Kasumi-1 (cell line): ENCODE measurements around the gene FRY.

Experiments
- DNase-seq, 2 experiments: peaks; one replicate each; lab custom pipeline; 2025; lab: John Stamatoyannopoulos, UW

The FRY gene

GRCh38 chr13:32086366-32086765 is 54.8 kb downstream of the FRY start:
- no peak for DNase-seq

- DNase-seq: no peak
Measured at GRCh38 chr13:32086791-32087441, 55.3 kb downstream of the FRY start.

- no peak for DNase-seq
Measured at GRCh38 chr13:32087955-32088747, 56.6 kb downstream of the FRY start.

DNA sequence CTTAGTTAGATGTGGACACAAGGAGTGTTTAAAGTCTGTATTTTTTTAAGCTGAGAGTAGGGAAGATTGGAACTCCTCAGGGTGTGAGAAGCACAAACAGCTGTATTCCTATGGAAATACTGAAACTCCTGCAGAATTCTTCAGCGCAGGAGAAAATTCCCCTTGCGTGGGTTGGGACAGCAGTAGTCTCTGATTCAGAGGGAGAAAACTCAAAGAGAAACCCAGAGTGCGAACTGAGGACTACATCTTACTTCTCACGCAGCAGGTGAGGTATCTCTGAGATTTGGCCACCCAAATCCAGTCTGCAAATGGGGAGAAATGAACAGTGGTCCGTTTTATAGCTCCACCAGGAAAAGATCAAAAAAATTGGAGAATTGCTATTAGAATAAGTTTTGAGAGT is 60.9 kb downstream of the FRY start:
- no peak for DNase-seq

DNA sequence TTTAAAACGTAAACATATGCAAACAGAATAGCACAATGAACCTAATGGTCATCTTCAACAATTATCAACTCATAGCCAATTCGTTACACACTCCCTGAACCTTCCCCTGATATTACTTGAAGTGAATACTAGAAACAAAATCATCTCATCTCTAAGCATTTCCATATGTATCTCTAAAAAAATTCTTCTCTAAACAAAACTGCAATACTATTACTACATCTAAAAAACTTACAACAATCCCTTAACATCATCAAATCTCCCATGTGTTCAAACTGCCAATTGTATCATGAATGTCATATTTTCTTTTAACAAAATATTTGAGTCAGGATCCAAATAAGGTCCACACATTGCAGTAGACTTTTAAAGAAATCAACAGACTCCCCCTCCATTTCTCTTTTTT is 61.4 kb downstream of the FRY start:
- DNase-seq: no peak

DNA sequence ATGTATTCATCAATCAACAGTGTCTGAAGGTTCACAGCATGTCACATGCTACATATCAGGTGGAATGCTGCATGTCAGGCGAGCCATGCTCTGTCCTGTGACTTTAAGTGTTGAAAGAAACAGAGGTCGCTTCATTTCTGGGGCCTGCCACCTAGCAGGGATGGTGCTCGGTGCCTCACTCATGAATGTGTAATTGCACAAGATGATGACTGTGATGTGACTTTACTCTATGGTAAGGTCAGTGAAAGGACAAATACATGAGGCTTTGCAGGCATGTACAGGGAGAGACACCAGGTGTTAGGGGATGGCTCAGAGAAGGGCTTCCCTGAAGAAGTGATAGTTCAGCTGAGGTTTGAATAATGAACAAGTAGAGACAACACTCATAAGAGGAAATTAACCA is 66.7 kb downstream of the FRY start:
- no peak for DNase-seq

DNA sequence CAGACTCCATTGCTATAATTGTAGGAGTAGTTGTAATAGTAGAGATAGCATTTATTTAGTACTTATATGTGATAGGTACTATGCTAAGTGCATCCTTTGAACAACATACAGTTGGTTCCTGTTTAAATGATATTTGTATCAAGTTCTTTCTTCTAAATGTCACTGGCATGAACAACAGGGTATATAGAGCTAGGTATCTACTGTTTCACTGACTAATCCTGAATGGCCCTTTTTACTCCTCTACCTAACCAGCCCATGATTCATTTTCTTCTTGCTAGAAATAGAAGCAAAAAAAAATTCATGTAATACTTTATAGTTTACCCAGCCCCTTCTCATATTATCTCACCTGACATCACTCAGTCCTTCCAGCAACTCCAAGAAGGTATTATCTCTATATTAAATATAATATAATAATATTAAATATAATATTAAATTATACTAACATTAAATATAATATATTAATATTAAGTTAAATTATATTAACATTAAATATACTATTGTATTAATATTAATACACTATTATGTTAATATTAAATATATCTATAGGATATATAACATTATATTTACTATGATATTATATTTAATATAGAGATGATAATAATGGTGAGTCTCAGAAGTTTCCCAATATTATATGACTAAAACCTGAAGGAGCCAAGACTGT is 74.2 kb downstream of the FRY start:
- no peak for DNase-seq

DNA sequence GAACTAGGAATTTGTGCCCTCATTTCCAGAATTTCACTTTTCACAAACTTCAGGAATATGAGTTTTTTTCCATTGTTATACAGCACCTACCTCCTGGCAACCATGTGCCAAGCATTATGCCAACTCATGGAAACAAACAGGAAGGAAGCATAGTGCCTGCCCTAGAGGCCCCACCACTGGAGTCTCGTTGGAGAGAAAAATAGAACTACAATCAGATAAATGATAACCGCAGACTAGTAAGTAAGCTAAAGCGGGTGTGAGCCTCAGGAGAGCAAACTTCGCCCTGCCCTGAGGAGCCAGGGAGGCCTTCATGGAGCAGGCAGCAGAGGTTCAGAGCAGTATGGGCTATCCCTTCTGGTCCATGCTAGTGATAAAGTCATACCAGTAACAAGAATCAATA is 75.9 kb downstream of the FRY start:
- peak; percentile 16 to 22 for DNase-seq

DNA sequence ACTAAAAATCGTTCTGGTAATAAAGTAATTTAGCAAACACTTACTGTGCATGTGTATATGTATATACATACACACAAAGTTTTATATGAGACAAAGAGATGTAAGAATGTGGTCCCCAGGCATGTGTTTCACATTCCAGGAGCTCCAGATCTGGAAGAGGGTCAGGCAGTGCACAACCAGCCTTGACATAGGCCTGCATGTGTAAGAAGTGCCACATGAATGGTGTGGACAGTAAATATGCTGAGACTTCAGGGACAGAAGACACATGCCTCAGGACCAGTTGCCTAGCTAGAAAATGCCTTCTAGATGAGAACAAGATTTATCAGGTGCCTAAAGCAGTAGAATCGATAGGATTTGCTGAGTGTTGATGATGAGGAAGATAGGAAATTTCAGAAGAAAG is 76.4 kb downstream of the FRY start:
- no peak for DNase-seq

DNA sequence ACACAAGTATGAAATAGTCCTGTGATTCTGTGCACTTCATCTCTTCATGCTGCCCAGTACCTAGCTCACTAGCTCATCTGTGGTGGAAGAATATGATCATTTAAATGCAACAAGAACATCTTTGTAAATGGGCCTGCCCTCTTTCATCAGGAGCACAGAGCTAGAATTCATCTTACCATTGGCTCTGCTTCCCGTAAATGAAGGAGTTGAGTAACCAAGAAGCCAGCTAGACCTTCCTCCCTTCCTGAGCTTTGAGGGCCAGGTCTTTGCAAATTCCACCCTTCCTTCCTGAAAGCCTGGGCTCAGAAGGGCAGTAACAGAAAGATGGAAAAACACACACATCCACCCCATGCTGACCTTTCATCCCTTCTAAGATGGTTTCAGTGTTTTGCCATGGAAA is 82.0 kb downstream of the FRY start:
- peak; percentile 16 to 22 for DNase-seq

- DNase-seq: no peak
Measured at GRCh38 chr13:32114284-32114950, 82.8 kb downstream of the FRY start.

GRCh38 chr13:32115066-32115465 is 83.5 kb downstream of the FRY start:
- DNase-seq: no peak

- peak; percentile 66 to 73 for DNase-seq
Measured at GRCh38 chr13:32116210-32116609, 84.6 kb downstream of the FRY start.

- DNase-seq: no peak
Measured at GRCh38 chr13:32117001-32117400, 85.4 kb downstream of the FRY start.

- DNase-seq: no peak
Measured at GRCh38 chr13:32117701-32118100, 86.1 kb downstream of the FRY start.

DNA sequence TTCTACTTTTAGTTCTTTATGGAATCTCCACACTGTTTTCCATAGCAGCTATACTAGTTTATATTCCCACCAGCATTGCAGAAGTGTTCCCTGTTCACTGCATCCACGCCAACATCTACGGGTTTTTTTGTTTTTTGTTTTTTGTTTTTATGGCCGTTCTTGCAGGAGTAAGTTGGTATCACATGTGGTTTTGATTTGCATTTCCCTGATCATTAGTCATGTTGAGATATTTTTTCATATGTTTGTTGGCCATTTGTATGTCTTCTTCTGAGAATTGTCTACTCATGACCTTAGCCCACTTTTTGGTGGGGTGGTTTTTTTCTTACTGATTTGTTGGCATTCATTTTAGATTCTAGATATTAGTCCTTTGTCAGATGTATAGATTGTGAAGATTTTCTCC is 89.7 kb downstream of the FRY start:
- no peak for DNase-seq

- peak in 1 of 2 experiments; percentile 17 for DNase-seq
Measured at GRCh38 chr13:32124743-32125142, 93.2 kb downstream of the FRY start.

DNA sequence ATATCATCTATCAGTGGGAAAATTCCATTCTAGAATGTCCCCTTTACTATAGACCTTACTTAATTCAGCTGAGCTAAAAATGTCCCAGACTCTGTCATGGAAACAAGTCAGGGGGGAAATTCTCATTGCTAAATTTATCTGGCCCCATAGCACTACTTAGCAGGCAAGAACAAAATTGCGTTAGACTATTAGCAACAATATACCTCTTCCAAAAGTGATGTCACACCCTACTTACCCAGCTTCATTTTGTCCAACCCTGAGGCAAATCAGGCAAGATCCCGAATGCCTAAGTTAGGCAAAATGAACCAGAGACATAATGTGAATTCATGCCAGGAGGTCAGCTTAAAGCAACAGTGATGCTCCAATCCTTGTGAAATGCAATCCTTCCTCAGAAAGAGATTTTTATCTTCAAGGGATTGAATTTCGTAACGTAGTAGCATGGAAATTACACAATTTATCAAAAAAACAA is 93.7 kb downstream of the FRY start:
- DNase-seq: no peak

- no peak for DNase-seq
Measured at GRCh38 chr13:32125751-32126150, 94.2 kb downstream of the FRY start.

DNA sequence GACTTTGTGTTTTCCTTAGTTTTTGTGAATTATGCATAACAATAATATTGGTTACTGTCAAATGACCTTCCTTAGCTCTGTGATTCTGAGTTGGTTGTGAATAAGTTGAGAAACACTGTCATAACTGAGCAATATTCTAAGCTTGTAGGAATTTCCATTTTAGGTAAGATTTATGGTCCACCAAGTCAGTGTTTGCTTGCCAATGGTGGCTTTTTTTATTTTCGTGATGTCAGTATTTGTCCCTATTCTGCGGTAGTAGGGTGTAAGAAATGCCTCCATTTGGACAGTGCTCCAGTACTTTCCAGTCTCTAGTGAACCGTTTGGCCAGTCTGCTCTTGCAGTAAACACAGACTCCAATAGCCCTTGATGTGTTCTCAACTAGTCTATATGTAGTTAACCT is 94.7 kb downstream of the FRY start:
- DNase-seq: no peak

DNA sequence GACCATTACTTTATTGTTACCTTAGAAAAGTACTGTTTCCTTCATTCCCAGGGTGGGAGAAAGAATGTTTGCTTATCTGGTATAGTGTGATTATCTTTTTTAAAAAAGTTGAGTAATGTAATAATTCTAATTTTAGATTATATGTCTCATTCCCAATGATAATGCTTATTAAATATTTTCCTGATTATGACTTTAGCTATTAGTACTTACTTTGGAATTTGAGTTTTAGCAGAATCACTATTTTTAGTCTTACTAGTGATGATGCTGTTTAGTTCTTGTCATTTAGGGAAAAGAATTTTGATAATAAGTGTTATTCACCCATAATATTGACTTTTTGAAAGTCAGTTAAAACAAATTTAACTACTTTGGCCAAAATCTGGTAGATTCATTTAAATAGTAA is 95.2 kb downstream of the FRY start:
- no peak for DNase-seq

DNA sequence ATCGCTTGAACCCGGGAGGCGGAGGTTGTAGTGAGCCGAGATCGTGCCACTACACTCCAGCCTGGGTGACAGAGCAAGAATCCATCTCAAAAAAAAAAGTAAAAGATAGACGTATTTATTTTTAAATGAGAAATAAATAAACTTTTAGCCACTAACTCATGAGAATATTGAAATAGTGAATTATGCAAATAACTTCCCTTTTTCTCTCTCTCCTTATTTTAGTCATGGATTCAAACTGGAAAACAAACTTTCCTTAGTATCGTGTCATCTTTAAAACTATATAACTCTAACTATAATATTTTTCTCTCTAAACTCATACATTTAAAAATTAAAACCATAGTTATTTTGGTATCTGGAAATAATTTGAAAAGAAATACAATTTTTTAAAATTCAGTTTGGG is 96.1 kb downstream of the FRY start:
- no peak for DNase-seq
